NCI-H2227 (cell line): ENCODE results near the gene PHKB.
"Not testable (repeated sequence)": the region's sequence is repeated elsewhere in the genome, so short reads cannot be mapped to it uniquely, and the experiment has no call there.

Experiments used
- DNase-seq: peaks from one replicate; lab custom pipeline; 2025; ENCODE audit not compliant: unreplicated experiment; lab: John Stamatoyannopoulos, UW

The PHKB gene

GRCh38 chr16:47460711-47461597 lies at the start of gene PHKB, which contains the start of gene ITFG1:
TSS of gene PHKB (plus strand) at chr16:47461331. CDS start at chr16:47461351, 20 bp downstream.
TSS of gene ITFG1 (minus strand) at chr16:47461063. CDS start at chr16:47461045, 18 bp downstream.
- peak; percentile 89 for DNase-seq

GRCh38 chr16:47413041-47413440 lies 48.1 kb upstream of the PHKB start:
- DNase-seq, result no peak

GRCh38 chr16:47416869-47417268 lies 44.3 kb upstream of the PHKB start:
- no peak for DNase-seq

GRCh38 chr16:47424846-47425245 lies 36.3 kb upstream of the PHKB start:
- DNase-seq, result no peak

GRCh38 chr16:47426806-47427205 lies 34.3 kb upstream of the PHKB start:
- DNase-seq, result no peak

GRCh38 chr16:47431960-47432359 lies 29.2 kb upstream of the PHKB start:
- no peak for DNase-seq

- DNase-seq, result not testable (repeated sequence)
Measured at GRCh38 chr16:47434274-47434673, 26.9 kb upstream of the PHKB start.

GRCh38 chr16:47440066-47440465 lies 21.1 kb upstream of the PHKB start:
- DNase-seq, result not testable (repeated sequence)

- not testable (repeated sequence) for DNase-seq
Measured at GRCh38 chr16:47442884-47443283, 18.2 kb upstream of the PHKB start.

- DNase-seq, result no peak
Measured at GRCh38 chr16:47446431-47446830, 14.7 kb upstream of the PHKB start.

GRCh38 chr16:47448830-47449575 lies 12.1 kb upstream of the PHKB start:
- no peak for DNase-seq

- DNase-seq, result no peak
Measured at GRCh38 chr16:47449788-47450187, 11.3 kb upstream of the PHKB start.

- DNase-seq, result no peak
Measured at GRCh38 chr16:47458331-47458730, 2.8 kb upstream of the PHKB start.

- DNase-seq, result no peak
Measured at GRCh38 chr16:47459603-47460002, 1.5 kb upstream of the PHKB start.

- no peak for DNase-seq
Measured at GRCh38 chr16:47460359-47460710, 796 bp upstream of the PHKB start.

GRCh38 chr16:47461598-47462266 lies 601 bp downstream of the PHKB start:
- DNase-seq, result peak; percentile 42

- DNase-seq, result no peak
Measured at GRCh38 chr16:47463771-47464624, 2.9 kb downstream of the PHKB start.

- DNase-seq, result no peak
Measured at GRCh38 chr16:47465919-47466630, 4.9 kb downstream of the PHKB start.

GRCh38 chr16:47467501-47467900 lies 6.4 kb downstream of the PHKB start:
- DNase-seq, result peak; percentile 33
